Mucosa of rectum (tissue), 2 donors: Measurements from ENCODE around the gene TM4SF5.

Experiments
- H3K27ac ChIP-seq, 2 donors: one replicate each; pipeline ENCODE4 v1.7.0; 2013; ENCODE audit warnings: inconsistent platforms in 2 of 2, low read depth in 2 of 2, low read length in 2 of 2
- H3K27me3 ChIP-seq, 2 donors: one replicate each; pipeline ENCODE4 v1.7.0; 2013; ENCODE audit warnings: low read length in 2 of 2; ENCODE audit not compliant: control insufficient read depth in 2 of 2, insufficient read depth in 2 of 2
- H3K36me3 ChIP-seq, 2 donors: one replicate each; pipeline ENCODE4 v1.7.0; 2013; ENCODE audit warnings: low read length in 2 of 2; ENCODE audit not compliant: control insufficient read depth in 2 of 2, insufficient read depth in 2 of 2
- H3K4me1 ChIP-seq, 2 donors: one replicate each; pipeline ENCODE4 v1.7.0; 2013; ENCODE audit warnings: low read length in 2 of 2, mild to moderate bottlenecking in 1 of 2; ENCODE audit not compliant: control insufficient read depth in 2 of 2, insufficient read depth in 2 of 2
- H3K4me3 ChIP-seq, 2 donors: one replicate each; pipeline ENCODE4 v1.7.0; 2013; ENCODE audit warnings: low read length in 2 of 2
- H3K9ac ChIP-seq, 2 donors: one replicate each; pipeline ENCODE4 v1.7.0; 2013; ENCODE audit warnings: low read length in 2 of 2, low read depth in 1 of 2, mild to moderate bottlenecking in 1 of 2
- H3K9me3 ChIP-seq, 2 donors: one replicate each; pipeline ENCODE4 v1.7.0; 2013; ENCODE audit warnings: low read length in 2 of 2; ENCODE audit not compliant: control insufficient read depth in 2 of 2
- donor health status: healthy.
- donor health status: Normal muscosa, but diverticular disease.

The TM4SF5 gene

DNA sequence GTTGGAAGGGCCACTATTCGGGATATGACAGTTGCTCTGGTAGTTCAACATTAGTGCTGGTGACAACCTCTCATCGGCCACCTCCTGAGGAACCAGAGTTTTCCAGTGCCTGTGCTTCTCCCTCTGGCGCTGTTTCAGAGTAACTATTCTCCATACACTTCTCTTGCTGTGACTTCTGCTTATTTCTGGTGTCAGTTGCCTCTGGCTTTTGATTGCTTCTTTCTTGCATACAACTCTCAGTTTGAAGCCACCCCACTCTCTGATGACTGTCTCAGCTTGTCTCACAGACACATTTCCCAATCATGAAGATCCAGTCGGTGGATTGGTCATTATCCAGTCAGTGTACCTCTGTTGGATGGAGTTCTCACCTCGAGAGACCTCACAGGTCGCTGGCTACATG, 3.4 kb upstream of the TM4SF5 start:
- no peaks in the 10 kb centered on the region for H3K36me3 ChIP-seq
- H3K9ac ChIP-seq = no peak overlapping the region
- no peak overlapping the region for H3K4me3 ChIP-seq
- no peaks in the 10 kb centered on the region for H3K27me3 ChIP-seq
- H3K4me1 ChIP-seq = peaks cover 12 to 15% of the 10 kb centered on the region in 2 donors
- no peak overlapping the region for H3K27ac ChIP-seq
- H3K9me3 ChIP-seq = no peaks in the 10 kb centered on the region

DNA sequence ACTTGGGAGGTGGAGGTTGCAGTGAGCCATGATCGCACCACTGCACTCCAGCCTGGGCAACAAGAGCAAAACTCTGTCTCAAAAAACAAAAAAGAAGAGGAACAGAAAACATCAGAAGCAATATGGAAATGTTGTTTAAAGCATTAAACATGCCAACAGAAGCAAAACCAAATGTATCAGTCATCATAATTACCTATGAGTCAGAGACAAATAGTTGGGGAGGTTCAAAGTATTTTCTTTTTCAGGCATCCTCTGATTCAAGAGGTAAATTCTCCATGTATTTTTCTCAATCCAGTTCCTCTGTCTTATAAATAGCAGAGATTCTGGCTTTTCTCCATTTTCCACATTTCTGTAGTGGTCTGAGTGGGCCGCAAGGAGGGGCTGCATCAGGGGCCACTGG, 2.1 kb upstream of the TM4SF5 start:
- no peaks in the 10 kb centered on the region for H3K9me3 ChIP-seq
- no peaks in the 10 kb centered on the region for H3K36me3 ChIP-seq
- H3K9ac ChIP-seq = no peak overlapping the region
- no peak overlapping the region for H3K27ac ChIP-seq
- H3K4me3 ChIP-seq = no peak overlapping the region
- no peaks in the 10 kb centered on the region for H3K27me3 ChIP-seq
- H3K4me1 ChIP-seq = peaks cover 12 to 15% of the 10 kb centered on the region in 2 donors

DNA sequence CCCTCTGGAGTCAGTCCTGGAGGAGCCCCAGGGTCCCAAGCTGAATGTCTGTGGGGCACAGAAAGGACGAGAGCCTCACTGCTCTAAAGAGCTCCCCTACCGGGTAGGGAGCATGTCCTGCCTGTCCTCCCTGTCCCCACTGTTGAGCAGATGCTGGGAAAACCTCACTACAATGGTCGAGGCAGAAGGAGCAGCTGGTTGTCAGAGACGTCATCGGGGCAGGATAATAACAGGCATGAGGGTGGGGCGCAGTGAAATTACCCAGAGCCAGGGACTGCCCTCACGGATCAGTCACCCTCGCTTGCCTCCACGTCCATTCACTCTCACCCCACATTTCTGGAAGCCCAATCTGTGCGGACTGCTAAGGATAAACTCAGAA, 538 bp downstream of the TM4SF5 start:
- Histone ChIP-seq H3K4me1 (peaks cover 12 to 15% of the 10 kb centered on the region in 2 donors), H3K27ac (peak overlapping the region; percentile 86 to 90), H3K9ac (peak overlapping the region; percentile 52 to 68), H3K36me3 (no peaks in the 10 kb centered on the region), H3K9me3 (no peaks in the 10 kb centered on the region), H3K27me3 (no peaks in the 10 kb centered on the region), H3K4me3 (peak overlapping the region; percentile 58 to 64)

DNA sequence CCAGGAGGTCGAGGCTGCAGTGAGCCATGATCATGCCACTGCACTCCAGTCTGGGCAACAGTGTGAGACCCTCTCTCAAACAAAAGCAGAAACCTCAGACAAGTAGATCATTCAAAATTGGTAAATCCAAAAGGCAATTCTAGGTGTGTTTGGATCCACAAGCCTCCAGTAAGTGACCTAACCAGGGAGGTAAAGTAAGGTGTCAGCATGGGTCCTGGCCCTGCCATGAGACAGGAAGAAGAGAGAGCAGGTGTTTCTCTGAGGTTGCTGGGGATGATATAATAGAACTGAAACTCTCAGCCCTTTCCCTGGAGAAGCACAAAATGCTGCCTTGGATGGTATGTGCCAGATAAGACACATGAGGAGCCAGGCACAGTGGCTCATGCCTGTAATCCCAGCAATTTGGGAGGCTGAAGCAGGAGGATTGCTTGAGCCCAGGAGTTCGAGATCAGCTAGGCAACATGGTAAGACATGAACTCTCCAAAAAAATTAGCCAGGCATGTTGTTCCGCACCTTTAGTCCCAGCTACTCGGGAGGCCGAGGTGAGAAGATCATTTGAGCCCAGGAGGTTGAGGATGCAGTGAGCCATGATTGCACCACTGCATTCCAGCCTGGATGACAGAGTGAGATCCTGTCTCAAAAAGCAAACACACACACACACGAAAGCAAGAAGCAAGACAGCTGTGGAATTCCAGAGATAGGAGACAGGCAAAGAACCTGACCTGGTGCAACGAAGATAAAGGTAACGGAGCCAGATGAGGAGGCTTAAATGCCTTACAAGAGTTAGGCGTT, 6.5 kb downstream of the TM4SF5 start:
- H3K36me3 ChIP-seq = no peaks in the 10 kb centered on the region
- H3K9ac ChIP-seq = no peak overlapping the region
- H3K27me3 ChIP-seq = no peaks in the 10 kb centered on the region
- H3K27ac ChIP-seq = no peak overlapping the region
- no peaks in the 10 kb centered on the region for H3K4me1 ChIP-seq
- H3K9me3 ChIP-seq = no peaks in the 10 kb centered on the region
- no peak overlapping the region for H3K4me3 ChIP-seq

DNA sequence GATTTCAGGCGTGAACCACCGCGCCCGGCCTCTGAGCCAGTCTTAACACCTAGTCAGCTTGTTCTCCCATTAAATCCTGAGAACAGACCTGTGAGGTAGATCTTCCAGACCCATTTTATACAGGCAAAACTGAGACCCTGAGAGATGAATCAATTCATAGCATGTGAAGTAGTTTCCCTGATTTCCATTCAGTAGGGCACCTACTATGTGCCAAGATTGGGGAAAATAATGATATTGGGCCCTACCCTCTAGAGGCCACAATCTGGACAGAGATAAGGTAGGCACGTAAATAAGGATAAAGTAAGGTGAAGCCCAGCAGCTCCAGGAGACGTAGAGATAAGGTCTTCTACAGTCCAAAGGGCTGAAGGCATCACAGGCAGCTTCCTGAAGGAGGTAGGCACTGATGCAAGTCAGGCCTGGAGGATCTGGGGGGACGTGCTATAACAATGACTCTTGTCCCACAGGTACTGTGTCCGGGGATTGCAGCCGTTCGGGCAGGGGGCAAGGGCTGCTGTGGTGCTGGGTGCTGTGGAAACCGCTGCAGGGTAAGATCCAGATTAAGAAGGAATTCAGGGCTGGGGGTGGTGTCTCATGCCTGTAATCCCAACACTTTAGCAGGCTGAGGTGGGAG, 8.8 kb downstream of the TM4SF5 start:
- H3K9me3 ChIP-seq = no peaks in the 10 kb centered on the region
- peaks cover 0 to 3% of the 10 kb centered on the region in 2 donors for H3K27me3 ChIP-seq
- no peaks in the 10 kb centered on the region for H3K36me3 ChIP-seq
- no peak overlapping the region for H3K9ac ChIP-seq
- H3K27ac ChIP-seq = no peak overlapping the region
- H3K4me3 ChIP-seq = no peak overlapping the region
- H3K4me1 ChIP-seq = no peaks in the 10 kb centered on the region

DNA sequence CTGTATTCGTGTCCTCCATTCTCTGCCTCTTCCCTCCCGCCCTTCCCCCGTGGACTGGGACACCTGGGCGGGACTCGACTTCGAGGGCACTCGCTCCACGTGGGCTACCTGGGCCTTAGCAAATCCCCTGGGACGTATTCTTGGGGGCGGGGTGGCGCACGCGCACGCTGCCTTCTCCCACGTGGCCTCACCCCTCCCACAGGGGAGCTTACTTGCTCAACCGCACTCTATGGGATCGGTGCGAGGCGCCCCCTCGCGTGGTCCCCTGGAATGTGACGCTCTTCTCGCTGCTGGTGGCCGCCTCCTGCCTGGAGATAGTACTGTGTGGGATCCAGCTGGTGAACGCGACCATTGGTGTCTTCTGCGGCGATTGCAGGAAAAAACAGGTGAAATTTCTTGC, 11.0 kb downstream of the TM4SF5 start:
- Histone ChIP-seq H3K9ac (no peak overlapping the region), H3K4me1 (peaks cover 0 to 9% of the 10 kb centered on the region in 2 donors), H3K36me3 (no peaks in the 10 kb centered on the region), H3K9me3 (no peaks in the 10 kb centered on the region), H3K27me3 (peaks cover 3 to 4% of the 10 kb centered on the region in 2 donors), H3K27ac (no peak overlapping the region), H3K4me3 (no peak overlapping the region)

DNA sequence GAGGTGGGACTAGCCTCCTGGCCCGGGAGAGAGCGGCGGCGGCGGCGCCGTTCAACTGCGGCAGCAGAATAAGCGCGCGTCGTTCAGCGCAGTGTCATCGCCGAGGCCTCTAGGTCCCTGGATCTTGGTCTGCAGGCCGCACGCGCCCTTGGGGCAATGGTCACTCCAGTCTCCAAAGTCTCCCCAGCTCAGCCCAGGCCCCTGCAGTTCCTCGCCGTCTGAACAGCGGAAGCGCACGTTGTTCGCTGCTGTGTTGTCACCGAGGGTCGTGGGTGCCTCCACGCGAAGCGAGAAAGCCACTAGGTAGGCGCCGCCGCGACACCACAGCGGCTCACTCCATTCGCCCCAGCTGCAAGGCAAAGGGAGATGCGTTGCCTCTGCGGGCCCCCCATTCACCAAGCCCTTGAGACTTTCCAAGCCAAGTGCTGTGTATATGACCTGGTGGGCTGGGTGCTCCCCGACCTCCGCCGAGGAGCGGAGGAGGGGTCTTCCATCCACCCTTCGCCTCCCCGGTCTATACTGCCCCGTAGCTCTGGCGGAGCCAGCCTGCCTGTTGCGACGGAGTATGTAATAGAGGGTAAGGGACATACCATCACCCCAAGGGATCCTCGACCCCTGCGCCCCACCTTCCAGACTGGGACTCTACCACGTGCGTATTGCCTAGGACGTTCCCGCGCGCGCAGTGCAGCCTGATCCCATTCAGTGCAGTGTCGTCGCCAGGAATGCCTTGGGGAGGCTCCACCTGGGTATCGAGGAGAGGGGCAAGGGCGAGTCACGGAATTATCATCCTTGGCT, 13.8 kb downstream of the TM4SF5 start:
- Histone ChIP-seq H3K9ac (peak overlapping the region in 1 of 2 donors; percentile 6), H3K36me3 (no peaks in the 10 kb centered on the region), H3K9me3 (no peaks in the 10 kb centered on the region), H3K27me3 (peaks cover 3 to 4% of the 10 kb centered on the region in 2 donors), H3K27ac (peak overlapping the region in 1 of 2 donors; percentile 16), H3K4me3 (peak overlapping the region; percentile 2 to 8), H3K4me1 (peaks cover 12 to 24% of the 10 kb centered on the region in 2 donors)

DNA sequence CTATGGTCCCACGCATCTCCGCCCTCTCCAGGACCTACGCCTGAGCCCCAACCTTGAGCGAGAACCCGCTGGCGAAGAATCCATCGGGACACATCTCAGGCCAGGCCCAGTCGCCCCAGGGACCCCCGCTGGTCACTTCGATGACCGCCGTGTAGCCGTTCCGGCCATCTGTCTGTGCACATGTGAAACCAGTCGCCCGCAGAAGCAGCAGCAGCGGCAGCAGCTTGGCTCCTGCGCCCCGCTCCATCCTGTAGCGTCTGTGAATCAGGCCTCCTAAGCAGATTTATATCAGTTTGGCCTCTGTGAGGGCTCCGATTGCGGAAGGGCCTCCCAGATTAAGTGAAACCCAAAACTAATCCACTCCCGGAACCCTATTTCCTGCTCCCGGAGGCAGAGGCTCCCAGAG, 14.4 kb downstream of the TM4SF5 start, which contains the start of gene VMO1:
Gene VMO1, minus strand, starts transcription at position 259 of the 406 bp plus-strand sequence. Its CDS starts 12 bp downstream, at position 247.
- H3K27ac ChIP-seq = peak within 1 kb of the TSS in 1 of 2 donors; percentile 16

DNA sequence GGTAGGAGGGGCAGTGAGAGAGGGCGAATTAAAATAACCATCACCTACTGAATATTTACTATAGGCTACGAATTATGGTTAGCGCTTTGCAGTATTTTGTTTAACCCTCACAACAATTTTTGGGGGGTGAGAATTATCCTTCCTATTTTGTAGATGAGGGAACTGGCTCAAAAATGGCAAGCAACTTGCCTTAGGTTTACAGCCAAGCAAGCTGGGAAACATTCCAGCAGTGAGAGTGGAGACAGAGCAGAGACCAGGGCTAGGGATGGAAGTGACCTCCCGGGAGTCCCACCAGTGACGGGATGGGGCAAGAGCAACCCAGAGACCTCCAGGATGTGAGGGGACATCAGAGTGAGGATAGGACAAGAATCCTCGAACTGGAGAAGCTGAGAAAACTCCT, 14.8 kb downstream of the TM4SF5 start:
- Histone ChIP-seq H3K27ac (no peak overlapping the region), H3K4me3 (peak overlapping the region in 1 of 2 donors; percentile 2), H3K9ac (peak overlapping the region in 1 of 2 donors; percentile 0), H3K4me1 (peaks cover 16 to 27% of the 10 kb centered on the region in 2 donors), H3K9me3 (no peaks in the 10 kb centered on the region), H3K27me3 (peaks cover 3 to 4% of the 10 kb centered on the region in 2 donors), H3K36me3 (no peaks in the 10 kb centered on the region)

More for the DNA sequence above, 14.4 kb downstream of the TM4SF5 start, which contains the start of gene VMO1:
- Histone ChIP-seq H3K27me3 (peaks cover 3 to 4% of the 10 kb centered on the region in 2 donors), H3K9me3 (no peaks in the 10 kb centered on the region), H3K4me1 (peaks cover 16 to 27% of the 10 kb centered on the region in 2 donors), H3K36me3 (no peaks in the 10 kb centered on the region), H3K9ac (peak within 1 kb of the TSS; percentile 0 to 6), H3K4me3 (peak within 1 kb of the TSS; percentile 2 to 8)
